Measurements from ENCODE around the gene PJA1.

PJA1 gene

DNA sequence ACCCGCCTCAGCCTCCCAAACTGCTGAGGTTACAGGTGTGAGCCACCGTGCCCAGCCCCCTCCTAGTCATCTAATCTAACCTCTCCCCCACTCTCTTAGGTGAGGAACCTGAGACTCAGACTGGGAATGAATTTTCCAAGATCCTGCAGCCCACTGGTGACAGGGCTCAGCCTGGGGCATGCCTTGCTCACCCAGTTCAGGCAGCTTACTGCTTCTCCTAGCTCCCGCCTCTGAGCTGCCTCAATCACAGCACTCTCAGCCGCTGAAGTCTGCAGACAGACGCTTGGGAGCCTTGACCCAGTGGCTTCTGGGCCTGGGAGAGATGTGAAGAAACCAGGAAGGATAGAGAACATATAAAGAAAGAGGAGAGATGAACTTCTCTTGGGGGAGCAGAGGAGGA lies 24.4 kb downstream of the PJA1 start:
- no peak for DNase-seq

DNA sequence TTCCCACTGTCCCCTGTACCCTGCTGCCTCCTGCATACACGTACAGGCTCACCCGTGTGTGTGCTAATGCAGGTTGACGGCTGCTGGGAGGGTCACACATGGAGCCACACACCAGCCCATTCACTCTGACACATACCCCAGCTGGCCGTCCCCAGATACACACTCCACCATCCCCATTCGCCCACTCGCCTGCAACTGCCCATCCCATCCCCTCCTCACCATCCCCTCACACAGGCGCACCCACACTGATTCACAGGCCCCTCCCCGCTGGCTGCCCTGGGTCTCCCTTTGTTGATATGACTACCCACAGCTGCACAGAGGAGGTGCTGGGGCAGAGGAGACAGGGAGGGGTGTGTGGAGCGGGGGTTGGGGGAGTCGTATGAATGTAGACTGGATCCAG lies 25.7 kb downstream of the PJA1 start:
- DNase-seq = no peak

- no peak for DNase-seq
These were observed 26.7 kb downstream of the PJA1 start for GRCh38 chrX:69138512-69138911.

DNA sequence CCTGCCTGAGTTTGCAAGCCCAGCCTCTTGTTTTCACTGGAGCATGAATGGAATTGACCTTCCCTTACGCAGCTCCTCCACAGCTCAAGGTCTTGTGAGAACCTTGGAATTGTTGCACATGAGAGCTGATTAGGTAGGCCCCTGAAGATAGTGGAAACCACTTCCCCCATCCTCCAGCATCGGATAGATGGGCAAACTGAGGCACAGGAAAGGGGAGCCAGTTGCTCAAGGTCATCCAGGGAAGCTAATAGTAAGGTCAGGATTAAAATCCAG lies 27.2 kb downstream of the PJA1 start:
- DNase-seq = no peak

- no peak for DNase-seq
These were observed 27.7 kb downstream of the PJA1 start for GRCh38 chrX:69137371-69138117.

DNA sequence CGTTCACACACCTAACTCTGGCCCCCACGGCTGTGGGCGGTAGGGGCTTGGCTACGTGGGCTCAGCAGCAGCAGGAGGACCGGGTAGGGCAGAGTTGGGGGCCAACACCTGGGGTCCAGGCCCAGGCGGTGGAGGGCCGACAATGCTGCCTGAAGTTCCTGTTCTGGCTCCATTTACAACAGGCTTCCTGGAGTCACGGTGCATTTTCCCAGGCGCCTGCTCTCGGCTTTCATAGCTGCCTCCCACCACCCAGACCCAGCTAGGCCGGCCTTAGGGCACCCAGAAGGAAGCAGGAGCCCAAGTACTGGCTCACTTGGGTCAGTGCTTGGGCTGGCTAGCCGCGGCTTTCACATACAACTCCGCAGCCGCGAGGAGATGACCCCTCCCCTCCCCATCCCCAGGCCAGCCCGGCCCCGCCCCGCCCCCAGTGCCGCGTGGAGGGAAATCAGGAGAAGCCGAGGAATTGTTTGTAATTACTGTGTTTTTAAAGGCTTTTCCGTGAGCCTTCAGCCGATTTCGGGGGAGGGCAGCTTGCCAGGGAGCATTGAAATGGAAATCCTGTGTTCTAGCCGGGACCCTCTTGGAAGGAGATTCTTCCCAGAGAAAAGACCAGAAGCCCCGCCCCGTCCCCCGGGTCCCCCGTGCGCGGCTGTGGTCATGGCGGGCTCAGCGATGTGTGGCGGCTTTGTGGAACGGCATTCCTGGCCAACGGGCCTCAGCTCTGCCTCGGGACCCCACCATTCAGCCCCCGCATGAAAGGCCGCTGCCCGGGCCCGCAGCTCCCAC lies 28.5 kb downstream of the PJA1 start:
- DNase-seq = no peak

- no peak for DNase-seq
These were observed 31.2 kb downstream of the PJA1 start for GRCh38 chrX:69133921-69134542.

- DNase-seq = no peak
These were observed 33.4 kb downstream of the PJA1 start for GRCh38 chrX:69131886-69132285.

DNA sequence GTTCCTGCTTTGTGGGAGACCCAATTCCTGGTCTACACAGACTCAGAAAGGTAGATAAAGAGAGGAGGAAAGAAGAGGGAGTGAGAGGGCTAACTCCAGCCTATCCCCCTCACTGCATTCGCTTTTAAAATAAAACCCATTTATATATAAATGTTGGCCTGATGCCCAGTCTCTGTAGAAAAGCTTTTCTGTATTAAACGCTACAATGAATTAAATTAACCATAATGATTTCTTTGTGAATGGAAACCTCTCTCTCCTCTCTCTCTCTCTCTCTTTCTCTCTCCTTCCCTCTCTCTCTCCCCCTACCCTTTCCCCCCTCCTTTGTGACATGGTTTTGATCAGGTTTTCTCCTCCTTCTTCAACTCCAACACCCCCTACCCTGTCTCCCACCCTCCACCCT lies 34.8 kb downstream of the PJA1 start:
- DNase-seq = no peak

- no peak for DNase-seq
These were observed 36.7 kb downstream of the PJA1 start for GRCh38 chrX:69128588-69128987.

- no peak for DNase-seq
These were observed 37.8 kb downstream of the PJA1 start for GRCh38 chrX:69127466-69127865.

- DNase-seq = no peak
These were observed 38.6 kb downstream of the PJA1 start for GRCh38 chrX:69126642-69127041.

GRCh38 chrX:69125094-69125493 lies 40.2 kb downstream of the PJA1 start:
- DNase-seq = no peak

- DNase-seq = no peak
These were observed 41.1 kb downstream of the PJA1 start for GRCh38 chrX:69124108-69124507.

- no peak for DNase-seq
These were observed 41.8 kb downstream of the PJA1 start for GRCh38 chrX:69123481-69123880.

DNA sequence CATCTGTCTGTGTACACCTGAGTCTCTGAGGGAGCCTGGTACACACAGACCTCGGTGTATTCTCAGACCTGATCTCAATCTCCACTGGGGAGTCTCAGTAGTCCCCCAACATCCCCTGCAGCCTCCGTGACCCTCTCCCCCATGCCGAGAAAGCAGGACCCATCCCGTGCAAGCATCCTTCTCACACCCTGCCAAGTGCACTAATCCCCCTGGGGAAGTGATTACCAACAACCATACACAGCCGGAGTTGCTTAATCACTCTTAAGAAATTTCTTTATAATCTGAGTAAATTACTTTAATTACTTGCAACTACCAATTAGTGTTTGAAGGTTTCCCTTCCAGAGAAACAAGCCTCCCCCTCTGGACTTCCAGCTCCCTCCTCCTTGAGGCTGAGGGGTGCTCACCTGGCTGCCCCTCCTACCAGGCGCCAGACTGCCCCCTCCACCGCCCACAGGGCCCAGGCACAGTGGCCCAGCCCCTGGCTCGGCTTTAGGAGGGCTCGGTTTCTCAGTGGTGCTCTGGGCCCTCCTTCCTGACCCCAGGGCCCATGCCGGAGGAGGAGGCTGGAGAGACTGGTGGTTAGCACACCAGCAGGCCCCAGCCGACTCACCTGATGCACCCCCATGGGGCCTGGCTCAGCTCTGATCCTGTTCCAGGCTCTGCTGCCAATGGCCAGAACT lies 43.8 kb downstream of the PJA1 start:
- no peak for DNase-seq

DNA sequence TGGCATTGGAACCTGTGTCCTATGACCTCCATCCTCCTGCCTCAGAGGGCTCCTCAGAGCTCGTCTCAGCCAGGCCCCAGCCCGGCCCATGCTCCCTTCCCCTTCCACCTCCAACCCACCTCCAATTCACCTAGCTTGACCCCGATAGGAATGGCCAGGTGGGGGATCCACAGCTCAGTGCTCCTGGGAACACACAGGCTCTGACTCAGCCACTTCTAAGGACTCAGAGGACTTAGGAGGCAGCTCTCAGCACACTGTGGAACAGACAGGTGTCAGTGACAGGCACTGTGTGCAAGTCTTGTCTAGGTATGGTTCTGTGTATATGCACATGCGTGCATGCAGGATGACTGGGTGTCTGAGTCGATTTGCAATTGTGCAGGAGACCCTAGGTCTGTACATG lies 44.8 kb downstream of the PJA1 start:
- DNase-seq = no peak

GRCh38 chrX:69119122-69119521 lies 46.1 kb downstream of the PJA1 start:
- DNase-seq = no peak

- DNase-seq = no peak
These were observed 47.3 kb downstream of the PJA1 start for GRCh38 chrX:69117876-69118526.

DNA sequence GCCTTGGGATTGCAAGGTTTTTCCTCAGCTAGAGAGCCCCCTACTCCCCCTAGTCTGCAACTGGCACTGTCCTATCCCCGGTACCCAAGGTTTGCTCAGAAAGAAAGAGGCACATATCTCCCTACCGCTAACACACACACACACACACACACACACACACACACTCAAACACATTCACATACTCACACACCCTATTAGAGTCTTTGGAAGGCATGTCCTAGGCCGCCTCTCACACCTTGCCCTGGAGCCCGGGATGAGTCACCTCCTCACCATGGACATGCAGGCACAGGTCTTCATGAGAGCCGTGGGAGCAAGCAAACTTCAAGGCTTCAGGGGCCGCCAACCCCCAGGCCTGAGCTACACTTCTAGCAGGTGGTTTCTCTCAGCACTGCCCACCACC lies 49.2 kb downstream of the PJA1 start:
- no peak for DNase-seq

- no peak for DNase-seq
These were observed 51.5 kb downstream of the PJA1 start for GRCh38 chrX:69113723-69114122.
